GM21717 (cell line): ENCODE data around the gene HUS1.
"Not testable (repeated sequence)": the region's sequence is repeated elsewhere in the genome, so short reads cannot be mapped to it uniquely, and the experiment has no call there.

ENCODE experiments used
- ATAC-seq: cut with Tn5 transposase; IDR thresholded peaks from one replicate; pipeline ENCODE4 v1.9.1; 2021; ENCODE audit warnings: mild to moderate bottlenecking, moderate library complexity; ENCODE audit not compliant: unreplicated experiment

The HUS1 gene

DNA sequence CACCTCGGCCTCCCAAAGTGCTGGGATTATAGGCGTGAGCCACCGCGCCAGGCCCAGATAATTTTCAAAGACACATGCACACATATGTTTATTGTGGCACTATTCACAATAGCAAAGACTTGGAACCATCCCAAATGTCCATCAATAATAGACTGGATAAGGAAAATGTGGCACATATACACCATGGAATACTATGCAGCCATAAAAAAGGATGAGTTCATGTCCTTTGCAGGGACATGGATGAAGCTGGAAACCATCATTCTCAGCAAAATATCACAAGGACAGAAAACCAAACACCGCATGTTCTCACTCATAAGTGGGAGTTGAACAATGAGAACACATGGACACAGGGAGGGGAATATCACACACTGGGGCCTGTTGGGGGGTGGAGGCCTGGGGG is 1.2 kb upstream of the HUS1 start:
- not testable (repeated sequence) for ATAC-seq

DNA sequence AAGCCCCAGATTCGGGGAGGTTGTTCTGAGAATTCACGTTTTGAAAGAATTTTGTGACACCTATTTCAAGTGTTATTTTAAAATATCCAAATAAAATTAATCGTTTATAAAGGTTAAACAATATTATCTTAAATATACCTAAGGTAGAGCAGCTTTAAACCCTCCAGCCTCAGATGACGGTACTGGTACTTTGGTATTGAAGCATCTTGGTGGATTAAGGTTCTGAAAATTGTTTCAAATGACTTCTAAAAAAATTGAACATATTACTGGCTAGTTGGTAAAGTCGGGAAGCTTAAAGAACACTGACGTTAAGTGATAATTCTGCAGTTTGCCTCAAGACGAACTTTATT is 392 bp upstream of the HUS1 start:
- no peak for ATAC-seq

DNA sequence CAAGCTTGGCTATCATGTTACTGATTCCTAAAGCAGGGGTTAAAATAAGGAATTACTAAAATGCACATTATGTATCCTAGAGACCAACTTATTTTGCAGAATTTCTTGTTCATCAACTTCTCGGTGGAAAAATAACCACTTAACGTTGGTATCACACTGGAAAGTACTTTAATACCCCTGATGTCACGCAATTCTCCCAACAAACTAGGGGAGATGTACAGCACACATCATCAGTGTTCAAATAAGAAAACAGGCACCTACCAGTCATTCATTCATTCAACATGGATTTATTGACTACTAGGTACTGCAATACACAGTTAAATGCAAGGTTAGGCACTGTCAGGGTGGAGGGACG is 648 bp downstream of the HUS1 start:
- no peak for ATAC-seq

DNA sequence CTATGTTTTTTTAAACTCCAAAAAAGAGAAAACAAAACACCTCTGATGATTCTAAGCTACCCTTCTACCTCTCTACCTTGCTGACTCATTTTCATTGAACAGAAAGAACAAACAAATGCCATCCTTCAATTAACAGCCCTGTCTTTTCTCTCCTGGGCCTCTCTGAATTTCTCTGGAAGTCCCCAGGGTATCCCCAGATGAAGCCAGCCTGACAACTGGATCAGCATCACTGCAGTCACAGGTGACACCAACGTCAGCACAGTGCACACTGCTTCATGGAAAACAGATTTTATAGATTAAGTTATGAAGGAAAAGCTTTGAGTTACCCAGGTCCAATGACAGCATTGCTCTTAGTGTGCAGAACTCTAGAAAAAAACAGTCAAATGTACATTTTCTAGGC is 5.7 kb downstream of the HUS1 start:
- ATAC-seq, result no peak

DNA sequence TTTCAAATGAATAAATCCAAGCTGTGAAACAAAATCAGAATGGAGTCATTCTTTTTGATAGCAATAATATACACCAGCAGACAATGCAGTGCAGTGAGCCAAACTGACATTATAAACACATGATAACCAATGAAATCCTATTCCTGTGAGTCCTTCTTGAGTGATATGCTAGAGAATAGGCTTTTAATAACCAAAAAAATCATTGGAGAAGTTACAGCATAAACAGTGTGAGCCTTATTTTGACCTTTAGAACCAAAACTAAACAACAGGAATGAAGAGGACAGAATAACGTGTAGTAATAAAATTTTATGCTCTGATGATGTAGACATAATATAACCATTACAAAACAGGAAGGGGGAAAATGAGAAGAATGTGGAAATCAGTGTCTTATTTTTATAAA is 8.7 kb downstream of the HUS1 start:
- no peak for ATAC-seq

DNA sequence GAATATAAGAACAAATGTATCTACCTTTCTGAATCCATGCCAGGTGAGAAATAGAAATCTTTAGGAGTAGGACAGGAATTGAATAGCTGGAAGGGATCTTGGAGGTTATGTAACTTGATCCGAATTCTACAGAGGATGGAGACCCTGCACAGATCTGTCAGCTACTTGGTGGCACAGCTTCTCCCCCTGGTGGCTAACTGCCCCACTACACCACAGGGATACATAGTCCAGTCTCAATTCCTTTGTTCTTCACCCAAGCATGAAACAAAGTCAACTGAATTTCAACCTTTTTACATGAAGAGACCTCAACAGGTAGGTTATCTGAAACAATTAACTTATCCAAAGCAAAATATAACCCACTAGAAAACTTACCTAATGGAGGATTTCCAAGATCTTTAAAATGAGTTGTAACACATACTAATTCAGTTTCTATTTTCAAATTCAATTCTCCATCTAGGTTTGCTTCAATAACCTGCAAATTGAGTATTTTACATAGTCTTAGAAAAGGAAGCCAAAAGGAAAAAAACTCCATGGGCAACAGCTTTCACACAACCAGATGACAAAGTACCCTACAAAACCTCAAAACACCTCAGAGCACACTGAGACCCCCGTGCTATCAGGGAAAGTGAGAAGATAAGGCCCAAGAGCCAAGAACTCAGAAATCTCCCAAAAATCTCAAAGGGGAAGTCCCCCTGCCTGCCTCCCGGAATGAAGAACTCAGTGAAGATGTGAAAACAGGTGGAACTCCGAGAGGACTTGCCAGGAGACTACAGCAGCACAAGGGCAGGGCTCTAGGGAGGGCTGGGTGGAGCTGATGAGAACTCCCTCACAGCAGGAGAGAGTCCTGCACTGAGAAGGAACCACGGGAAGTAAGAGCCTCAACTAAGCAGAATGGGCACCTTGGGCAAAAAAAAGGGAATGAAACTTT is 10.3 kb downstream of the HUS1 start:
- ATAC-seq, result peak; percentile 54

DNA sequence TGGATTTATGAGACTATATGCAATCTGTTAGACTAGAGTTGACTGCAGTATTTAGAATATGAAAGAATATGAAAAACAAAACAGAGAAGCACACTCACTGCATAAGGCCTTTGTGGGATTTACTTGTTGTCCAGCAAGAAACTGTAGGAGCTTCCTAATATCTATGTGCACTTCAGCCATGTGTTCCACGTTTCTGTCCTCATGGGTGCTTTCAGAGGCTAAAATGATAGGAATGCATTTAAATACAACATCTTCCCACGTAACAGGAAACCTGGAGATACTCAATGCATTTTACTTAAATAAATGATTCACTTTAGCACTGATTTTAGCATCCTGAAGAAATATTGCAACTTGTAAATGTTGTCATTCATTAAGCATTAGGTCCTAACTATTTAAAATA is 11.7 kb downstream of the HUS1 start:
- ATAC-seq, result no peak

DNA sequence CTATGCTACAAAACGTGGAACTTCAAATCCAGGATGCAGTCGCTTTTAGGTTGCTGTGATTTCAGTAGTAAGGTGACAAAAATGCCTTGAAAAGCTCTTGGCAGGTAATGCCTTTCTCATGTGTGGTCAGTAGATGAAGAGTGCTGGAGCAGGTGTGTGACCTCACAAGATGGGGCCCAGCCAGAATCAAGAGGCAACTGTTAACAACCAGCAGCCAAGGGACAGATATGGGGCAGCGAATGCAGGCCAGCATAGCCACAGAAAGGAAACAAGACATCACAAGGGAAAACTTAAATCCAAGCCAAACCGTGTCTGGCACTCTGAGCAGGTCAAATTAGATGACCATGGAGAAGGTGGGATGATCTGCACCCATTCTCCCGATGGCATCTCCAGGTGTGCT is 12.3 kb downstream of the HUS1 start:
- ATAC-seq, result no peak

DNA sequence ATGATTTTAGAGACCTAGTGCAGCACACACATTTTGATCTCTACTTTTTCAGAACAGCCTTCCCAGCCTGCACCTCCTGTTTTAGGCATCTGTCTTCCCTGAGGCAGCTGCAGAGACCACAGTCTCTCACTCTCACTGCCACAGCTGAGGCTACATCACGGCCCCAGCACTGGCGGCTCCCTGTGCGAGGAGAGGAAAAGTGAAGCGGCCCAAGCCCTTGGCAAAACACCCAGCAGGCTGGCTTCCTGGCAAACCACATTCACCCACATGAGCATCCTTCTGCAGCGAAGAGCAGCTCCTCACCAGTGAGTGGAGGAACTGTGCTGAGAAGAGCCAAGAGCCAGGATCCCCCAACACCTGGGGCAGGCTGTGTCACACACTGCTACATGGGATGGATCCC is 14.0 kb downstream of the HUS1 start:
- ATAC-seq, result no peak

DNA sequence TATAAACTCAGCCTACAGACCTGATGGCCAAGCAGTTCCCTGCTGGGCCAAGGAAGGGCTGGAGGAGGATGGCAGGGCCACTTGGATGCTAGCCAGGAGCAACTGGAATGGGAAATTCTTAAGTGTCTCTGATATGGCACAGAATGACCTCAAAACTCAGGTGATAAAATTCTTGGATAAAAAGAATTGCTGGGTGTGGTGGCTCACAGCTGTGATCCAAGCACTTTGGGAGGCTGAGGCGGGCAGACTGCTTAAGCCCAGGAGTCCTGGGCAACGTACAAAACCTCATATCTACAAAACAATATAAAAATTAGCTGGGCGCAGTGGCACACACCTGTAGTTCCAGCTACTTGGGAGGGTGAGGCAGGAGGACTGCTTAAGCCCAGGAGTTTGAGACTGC is 17.2 kb downstream of the HUS1 start:
- no peak for ATAC-seq

DNA sequence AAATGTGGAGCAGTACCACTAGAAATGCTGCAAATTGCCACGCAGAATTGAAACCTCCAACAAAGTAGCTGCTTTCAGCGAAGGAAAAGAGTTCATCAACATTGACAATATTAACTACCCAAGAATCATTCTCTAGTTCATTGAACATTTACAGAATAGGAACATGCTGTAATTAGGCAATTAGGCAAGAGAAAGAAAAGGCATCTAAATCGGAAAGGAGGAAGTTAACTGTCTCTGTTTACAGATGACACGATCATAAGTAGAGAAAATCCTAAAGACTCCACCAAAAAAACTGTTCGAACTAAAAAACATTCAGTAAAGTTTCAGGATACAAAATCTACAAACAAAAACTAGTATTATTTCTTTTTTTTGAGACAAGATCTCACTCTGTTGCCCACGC is 22.3 kb downstream of the HUS1 start:
- no peak for ATAC-seq

DNA sequence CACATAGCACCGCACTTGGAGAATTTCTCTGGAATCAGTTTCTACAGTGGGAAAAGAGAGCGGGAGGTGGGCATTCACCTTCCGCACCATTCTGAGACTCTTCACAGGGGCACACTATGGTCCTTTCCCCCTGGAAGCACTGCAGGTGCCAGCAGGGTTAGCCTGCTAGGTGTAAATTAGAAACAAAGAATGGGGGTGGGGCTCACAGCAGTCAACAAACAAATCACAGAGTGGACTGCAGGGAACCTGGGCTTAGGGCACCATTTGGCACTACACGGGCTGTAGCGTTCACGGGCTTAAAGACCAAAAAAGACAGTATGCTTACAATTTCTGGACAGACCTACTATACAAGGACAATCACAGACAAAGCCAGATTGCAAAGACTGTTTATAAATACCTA is 23.2 kb downstream of the HUS1 start:
- ATAC-seq, result no peak

DNA sequence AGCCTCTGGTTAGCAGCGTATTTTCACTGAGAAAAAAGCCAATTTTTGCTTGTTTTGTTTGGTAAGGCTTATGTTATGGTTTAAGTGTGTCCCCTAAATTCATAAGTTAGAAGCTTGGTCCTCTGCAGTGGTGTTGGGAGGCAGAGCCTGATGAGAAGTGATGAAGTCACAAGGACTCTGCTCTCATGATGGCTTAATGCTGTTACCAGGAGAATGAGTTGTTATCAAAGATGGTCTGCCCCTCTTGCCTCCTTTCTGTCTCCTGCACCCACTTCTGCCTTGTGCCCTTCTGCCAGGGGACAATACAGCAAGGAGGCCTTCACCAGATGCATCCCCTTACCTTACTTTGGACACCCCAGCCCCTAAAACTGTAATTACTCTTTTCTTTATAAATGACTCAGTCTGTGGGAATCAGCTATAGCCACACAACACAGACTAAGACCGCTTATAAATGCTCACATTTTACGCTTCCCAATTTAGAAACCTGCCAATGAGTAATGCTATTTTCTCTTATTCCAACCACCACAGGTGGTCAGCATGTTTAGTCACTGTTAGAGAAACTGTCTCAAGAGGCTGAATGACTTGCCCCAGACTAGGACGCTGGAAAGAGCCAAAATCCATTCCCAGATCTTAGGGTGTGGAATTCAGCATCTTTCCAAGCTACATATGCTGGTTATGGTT is 25.0 kb downstream of the HUS1 start:
- no peak for ATAC-seq

DNA sequence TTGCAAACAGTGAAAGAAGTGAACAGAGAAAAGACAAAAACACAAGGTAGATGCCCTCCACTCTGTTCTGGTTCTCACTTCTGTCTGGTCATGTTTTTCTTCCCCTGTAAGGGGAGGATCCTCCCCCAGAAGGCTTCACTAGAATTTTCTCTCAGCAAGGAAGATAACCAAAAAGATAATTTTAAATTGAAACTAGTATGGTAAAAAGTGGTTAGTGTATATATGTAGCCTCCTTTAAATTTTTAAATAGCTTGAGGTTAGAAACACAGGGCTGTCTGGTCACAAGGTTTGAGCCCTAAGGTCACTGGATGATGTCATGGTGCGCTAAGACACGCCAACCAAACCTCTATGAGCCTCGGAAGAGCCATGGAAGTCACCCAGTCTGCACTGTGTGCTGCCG is 25.6 kb downstream of the HUS1 start:
- ATAC-seq, result peak; percentile 56

DNA sequence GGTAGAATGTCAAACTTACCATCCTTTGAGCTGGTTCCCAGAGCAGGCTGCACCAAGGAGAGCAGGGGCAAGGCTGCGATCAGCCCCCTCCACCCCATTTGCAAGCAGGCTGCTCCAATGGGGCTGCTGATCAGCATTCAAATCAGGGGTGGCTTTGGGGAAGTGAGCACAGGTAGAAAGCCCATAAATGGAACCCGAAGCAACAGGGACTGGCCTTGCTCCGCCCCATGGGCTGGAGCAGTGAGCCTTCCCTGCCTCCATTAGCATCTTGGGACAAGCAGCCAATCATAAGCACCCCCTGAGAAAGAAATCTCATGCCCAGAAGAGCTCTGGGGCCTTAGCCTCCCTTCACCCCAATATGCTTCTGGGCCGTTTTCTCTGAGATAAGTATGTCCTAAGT is 27.2 kb downstream of the HUS1 start:
- ATAC-seq, result no peak

DNA sequence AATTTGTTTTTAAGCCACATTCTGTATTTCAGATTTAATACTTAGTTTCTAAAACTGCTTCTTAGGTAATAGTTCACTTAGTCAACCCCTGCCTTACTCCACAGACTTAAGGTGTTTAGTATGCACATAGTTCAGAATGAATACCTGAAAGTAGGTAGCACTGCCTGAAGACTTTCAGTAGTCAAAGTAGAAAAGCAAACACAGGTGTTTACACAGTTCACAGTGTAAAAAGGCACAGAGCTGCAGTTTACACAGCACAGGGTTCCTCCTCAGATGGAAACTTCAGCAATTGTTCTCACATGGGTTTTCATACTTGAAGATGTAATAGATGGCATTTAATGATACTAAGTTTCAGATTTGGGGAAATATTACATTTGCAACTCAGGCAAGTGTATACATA is 28.0 kb downstream of the HUS1 start:
- ATAC-seq, result no peak

DNA sequence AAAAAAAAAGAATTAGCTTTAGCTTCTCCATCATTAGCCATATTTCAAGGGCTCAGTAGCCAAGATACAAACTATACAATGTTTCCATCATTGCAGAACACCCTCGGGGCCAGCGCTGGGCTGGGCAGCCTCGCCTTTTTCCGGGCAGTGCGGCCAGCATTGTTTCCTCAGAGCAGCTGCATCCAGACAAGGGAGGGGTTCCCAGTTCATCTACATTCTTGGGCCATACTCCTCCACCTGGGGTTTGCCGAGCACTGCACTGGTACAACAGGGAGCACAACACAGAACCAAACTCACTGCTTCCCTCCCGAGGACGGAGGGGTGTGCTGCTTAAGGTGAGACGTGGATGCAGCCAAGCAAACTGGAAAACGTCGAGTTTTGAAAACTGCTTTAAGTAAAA is 28.7 kb downstream of the HUS1 start:
- no peak for ATAC-seq

DNA sequence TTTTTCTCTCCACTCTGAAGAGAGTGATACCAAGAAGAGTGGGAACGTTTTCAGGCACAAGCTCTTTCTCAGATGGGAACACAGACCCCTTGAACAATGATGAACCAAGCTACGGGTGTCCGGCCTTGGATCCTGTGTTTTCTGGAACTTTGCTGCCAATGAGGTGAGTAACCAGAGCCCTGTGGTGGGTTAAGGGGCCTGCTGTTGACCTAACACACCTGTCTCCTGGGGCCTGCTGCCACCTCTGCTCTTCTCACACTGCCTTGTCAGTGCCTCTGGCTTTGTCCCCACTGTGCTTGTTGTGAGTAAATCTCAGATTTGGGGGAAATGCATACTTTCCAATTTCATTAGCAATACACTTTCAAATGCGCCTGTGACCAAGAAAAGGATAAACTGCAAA is 29.7 kb downstream of the HUS1 start:
- ATAC-seq, result no peak

DNA sequence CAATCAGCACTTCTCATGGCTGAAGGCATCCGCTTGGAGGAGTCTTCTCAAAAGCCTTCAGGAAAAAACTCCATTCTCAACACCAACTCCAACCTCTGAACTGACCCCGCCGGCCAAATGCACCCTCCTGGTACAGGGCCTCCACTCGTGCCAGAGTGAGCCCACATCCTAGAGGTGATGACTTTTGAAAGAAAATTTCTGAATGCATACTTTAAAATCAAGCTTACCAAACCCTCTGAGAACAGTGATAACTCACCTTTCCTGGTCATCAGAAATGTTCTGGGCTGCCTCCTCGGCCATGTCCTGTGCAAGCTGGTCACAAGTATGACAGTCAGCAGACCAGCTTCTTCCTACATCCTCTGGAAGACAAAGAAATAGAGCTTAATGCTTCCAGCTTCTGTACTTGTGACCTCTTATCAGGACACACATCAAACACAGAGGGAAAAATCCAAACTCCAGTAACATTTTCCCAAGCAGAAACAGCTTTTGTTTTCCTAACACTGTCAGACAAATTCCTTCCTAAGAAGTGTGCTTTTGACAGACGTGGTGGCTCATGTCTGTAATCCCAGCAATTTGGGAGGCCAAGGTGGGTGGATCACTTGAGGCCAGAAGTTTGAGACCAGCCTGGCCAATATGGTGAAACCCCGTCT is 31.1 kb downstream of the HUS1 start, which contains the start of gene PKD1L1:
TSS of gene PKD1L1 (minus strand) at position 326 of the 650 bp plus-strand sequence. CDS start at position 300, 26 bp downstream.
- ATAC-seq, result no peak

DNA sequence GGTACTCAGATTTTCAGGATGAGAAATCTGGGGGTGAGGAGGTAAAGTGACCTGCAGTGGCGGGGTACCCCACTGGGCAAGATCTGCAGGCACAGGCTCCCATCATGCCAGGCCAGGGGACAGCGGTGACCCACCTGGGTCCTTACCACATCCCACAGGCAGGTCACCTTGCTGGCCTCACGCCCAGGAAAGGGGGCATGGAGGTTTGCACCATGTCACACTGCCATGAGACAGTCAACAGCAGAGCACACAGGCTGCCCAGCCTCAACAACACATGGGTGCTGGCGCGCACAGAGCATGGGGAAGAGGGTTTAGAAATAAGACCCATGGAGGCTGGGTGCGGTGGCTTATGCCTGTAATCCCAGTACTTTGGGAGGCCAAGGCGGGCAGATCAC is 32.1 kb downstream of the HUS1 start:
- no peak for ATAC-seq

DNA sequence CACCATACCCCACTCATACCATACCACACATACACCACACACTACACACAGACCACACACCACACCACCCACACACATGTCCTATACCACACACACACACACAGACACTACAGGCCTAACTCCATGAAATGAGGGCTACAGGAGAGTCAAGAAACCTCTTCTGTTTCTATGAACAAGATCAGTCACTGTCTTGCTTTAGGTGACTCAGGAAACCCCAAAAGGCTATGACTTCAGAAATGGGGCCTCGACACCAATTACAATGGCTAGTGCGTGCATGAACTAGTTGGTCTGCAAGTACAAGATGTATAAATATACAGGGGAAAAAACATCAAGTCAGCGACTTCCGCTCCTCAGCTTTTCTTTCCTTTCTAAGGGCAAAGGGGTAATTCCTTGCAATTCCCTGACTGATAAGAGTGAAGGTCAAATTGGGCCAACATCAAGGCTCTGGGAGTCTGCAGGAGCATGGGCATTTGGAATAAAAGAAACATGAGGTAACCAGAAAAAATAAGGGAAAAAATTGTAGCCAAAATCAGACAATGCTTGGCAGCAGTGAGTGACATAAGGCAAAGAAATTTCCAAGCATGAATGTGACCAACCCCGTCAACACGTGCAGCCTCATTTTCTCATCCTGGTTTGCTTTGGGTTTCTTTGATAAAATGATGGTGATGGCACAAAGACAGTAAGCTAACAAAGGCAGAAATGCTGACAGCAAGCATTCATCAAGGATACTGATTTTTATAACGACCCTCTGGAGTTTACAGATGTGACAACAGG is 32.6 kb downstream of the HUS1 start:
- ATAC-seq, result no peak
